Gastrocnemius medialis (tissue), 4 donors: ENCODE data around the gene CCDC91.

Experiments
- CTCF ChIP-seq, 5 experiments: fragments of 450-650 bp in 3 of 5; fragments of 200-600 bp in 2 of 5; sonication (generic) in 2 of 5; IDR thresholded peaks in 4 of 5; conservative IDR thresholded peaks in 1 of 5; 1 replicate in 4 of 5; 2 replicates in 1 of 5; pipeline ENCODE4 v1.5.1; 2016 to 2019; ENCODE audit warnings: antibody characterized with exemption in 5 of 5, mild to moderate bottlenecking in 3 of 5, moderate library complexity in 3 of 5
- POLR2A ChIP-seq, 2 donors: fragments of 450-650 bp; IDR thresholded peaks; one replicate each; pipeline ENCODE4 v1.6.1; 2017; ENCODE audit warnings: antibody characterized with exemption in 2 of 2, mild to moderate bottlenecking in 2 of 2, moderate library complexity in 2 of 2

GRCh38 chr12:28189784-28190320 lies 404 bp upstream of the CCDC91 start:
- TF ChIP-seq CTCF (IDR thresholded peaks at IDR 0.05 in 4 of 5, conservative IDR thresholded peaks at IDR 0.05 in 1 of 5) (no peak), POLR2A (IDR thresholded peaks at IDR 0.05) (no peak)
